ENCODE results near the gene EIF2B2. TPM values are rescaled to one million over a fixed set of nuclear protein-coding genes. Genes with fewer than 3 reads are reported as not detected.

The EIF2B2 gene
- 10 to 100 TPM; 44.2 to 45.5 TPM for total RNA-seq

DNA sequence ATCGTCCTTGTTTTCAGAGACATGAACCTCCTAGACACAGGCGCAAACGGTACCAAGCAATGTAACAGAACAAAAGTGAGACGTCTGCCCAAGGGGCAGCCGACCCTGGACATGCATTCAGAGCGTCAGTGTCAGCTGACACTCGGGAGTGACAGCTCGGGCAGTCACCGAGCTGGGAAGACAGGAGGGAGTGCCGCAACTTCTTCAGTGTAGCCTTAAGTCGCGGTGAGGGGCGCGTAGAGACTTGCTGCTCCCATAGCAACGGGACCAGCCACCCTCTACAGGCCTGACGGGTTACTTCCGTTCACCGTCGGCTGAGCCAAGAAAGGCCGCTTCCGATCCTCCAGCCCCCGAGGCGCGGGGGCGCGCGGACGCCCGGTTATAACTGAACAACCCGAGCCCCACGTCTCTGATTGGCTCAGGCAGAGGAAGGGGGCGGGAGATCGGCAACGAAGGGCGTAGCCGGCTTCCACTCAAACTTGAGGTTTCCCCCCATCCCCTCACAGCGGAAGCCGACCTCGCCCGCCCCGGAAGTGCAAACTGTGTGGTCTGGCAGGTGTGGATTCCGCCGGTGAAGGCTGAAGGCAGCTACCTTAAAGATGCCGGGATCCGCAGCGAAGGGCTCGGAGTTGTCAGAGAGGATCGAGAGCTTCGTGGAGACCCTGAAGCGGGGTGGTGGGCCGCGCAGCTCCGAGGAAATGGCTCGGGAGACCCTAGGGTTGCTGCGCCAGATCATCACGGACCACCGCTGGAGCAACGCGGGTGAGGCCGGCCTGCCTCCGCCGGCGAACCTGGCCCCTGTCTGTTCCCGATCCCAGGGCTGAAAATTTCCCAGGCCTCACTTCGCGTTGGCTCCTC is at the start of gene EIF2B2:
TSS of gene EIF2B2 (plus strand) at position 530 of the 858 bp plus-strand sequence. CDS start at position 600, 70 bp downstream.

DNA sequence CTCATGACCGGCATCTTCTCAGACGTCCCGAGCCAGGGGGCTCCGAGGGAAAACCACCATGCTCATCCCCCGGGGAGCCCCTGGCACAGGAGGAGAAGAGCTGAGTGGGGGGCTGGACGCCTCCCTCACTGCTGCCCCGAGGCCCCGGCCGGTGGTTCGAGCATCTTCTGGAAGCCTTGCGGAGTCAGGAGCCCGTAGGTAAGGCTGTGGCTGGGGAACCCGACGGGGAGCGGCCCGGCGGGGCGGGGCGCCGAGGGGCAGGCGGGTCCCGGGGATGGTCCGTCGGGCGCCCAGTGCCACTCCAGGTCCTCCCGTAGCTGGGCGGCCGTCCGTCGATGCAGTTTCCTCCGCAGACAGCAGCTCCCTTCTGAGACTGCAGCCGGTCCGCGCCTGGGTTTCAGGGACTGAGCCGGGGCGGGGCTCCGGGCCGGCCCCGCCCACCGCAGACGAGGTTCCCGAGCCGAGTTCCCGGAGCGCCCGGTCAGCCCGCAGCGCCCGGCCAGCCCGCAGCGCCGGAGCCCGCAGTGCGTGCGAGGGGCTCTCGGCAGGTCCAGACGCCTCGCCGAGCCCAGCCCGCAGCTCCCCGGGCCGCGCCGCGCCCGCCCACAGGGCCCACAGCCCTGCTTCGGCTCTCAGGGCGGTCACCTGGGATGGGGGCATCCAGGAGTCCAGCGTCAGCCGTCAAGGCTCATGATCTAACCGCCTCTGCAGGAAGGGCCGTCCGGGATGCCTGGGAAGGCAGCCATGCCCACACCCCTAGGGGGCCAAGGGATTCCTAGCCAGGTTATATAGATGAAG is 47.3 kb upstream of the EIF2B2 start, which contains the start of gene PGF:
TSS of gene PGF (minus strand) at position 369 of the 798 bp plus-strand sequence. CDS start at position 14, 355 bp downstream.

DNA sequence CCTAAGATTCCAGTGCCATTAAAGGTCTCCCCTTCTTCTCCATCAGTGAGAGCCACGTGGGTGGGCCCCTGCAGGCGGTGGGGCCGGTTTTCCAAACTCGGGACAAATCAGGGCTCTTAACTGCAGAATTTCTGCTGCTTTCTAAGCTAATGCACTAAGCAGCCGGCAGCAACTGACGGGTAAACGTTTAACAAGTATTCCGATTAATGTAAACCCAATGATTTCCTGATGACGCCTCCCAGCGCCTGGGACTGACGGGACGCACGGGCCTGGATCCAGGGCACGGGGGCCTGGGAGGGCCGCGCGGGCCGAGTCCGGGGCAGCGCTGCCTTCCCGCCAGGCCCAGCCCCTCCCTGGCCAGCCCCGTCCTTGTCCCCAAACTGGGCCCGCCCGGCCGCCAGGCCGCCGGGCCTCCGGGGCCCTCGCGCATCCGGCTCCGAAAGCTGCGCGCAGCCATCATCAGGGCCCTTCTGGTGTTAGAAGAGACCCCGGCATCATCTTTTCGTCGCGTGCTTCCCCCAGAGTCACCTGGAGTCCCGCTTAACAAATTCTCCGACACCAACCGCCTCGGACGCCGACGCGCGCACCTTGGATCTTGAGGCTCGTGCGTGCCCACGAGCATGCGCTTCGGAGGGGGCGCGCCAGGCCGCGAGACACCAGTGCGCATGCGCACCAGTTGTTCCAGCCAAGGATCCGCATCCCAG is 48.3 kb downstream of the EIF2B2 start, which contains the start of gene MLH3:
TSS of gene MLH3 (minus strand) at position 616 of the 704 bp plus-strand sequence. CDS start 1,812 bp downstream, outside the sequence.

Other genes with a start within 250 kb of the EIF2B2 start
- gene YLPM1, start 239.6 kb upstream of the EIF2B2 start, total RNA-seq: 10 to 100 TPM; 65.0 to 66.2 TPM
- not detected for gene PROX2, start 126.8 kb upstream of the EIF2B2 start, total RNA-seq
- gene DLST, start 121.0 kb upstream of the EIF2B2 start, total RNA-seq: 10 to 100 TPM; 97.8 to 99.2 TPM
- 1 to 10 TPM; 5.3 to 7.6 TPM for gene RPS6KL1, start 79.7 kb upstream of the EIF2B2 start, total RNA-seq
- under 1 TPM in 1 of 2 experiments, not detected in 1; 0.12 TPM for gene PGF, start 47.3 kb upstream of the EIF2B2 start, total RNA-seq
- 10 to 100 TPM; 18.1 to 18.4 TPM for gene MLH3, start 48.5 kb downstream of the EIF2B2 start, total RNA-seq
- 10 to 100 TPM; 40.8 to 43.0 TPM for gene ACYP1, start 61.1 kb downstream of the EIF2B2 start, total RNA-seq
- gene ZC2HC1C, start 66.7 kb downstream of the EIF2B2 start, total RNA-seq: 1 to 10 TPM; 1.1 to 1.2 TPM
- gene NEK9, start 124.1 kb downstream of the EIF2B2 start, total RNA-seq: 10 to 100 TPM; 77.8 to 83.2 TPM
- 100 to 1,000 TPM; 178 to 186 TPM for gene TMED10, start 173.7 kb downstream of the EIF2B2 start, total RNA-seq

Measured in activated naive CD4-positive, alpha-beta T cell treated with anti-CD3 and anti-CD28 coated beads, Interleukin-2, amount 10 ng/mL, durations not matched to agents 5 hours and 36 hours (primary cell).